GM21737 (cell line): ENCODE measurements around the gene ARHGAP31.
A peak's percentile ranks its signal among the peaks of the same experiment; 100 is the strongest.

Experiments
- ATAC-seq: cut with Tn5 transposase; IDR thresholded peaks from one replicate; pipeline ENCODE4 v1.9.1; 2021; ENCODE audit warnings: mild to moderate bottlenecking, moderate library complexity; ENCODE audit not compliant: unreplicated experiment

Gene ARHGAP31

GRCh38 chr3:119376758-119377157 lies 82.6 kb downstream of the ARHGAP31 start:
- no peak for ATAC-seq

DNA sequence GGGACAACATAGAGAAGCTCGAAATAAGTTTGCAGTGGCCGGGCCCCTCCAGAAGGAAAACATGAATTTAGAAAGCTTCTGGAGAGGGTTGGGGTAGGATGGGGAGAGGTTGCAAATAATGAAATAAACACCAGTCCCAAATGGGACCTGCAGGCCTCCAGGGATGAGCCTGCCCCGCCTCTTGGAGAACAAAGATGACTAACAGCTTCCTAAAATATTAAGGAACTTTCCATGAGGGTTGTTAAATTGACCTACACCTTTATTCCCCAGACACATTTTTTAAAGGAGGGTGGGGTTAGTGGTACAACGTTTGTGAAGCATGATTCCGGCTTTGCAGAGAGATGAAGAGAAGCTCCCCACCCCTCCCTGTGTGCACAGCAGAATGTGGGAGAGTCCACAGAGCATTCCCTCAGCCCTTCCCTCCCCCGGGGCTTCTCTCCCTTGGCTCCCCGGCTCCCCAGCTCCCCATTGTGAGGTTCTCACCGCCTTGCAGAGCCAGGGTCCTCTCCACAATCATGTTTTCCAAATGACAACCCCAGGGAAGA lies 84.1 kb downstream of the ARHGAP31 start:
- ATAC-seq = no peak

GRCh38 chr3:119380697-119381096 lies 86.5 kb downstream of the ARHGAP31 start:
- ATAC-seq = no peak

GRCh38 chr3:119382134-119382533 lies 88.0 kb downstream of the ARHGAP31 start:
- ATAC-seq = no peak

GRCh38 chr3:119388577-119388976 lies 94.4 kb downstream of the ARHGAP31 start:
- ATAC-seq = no peak

DNA sequence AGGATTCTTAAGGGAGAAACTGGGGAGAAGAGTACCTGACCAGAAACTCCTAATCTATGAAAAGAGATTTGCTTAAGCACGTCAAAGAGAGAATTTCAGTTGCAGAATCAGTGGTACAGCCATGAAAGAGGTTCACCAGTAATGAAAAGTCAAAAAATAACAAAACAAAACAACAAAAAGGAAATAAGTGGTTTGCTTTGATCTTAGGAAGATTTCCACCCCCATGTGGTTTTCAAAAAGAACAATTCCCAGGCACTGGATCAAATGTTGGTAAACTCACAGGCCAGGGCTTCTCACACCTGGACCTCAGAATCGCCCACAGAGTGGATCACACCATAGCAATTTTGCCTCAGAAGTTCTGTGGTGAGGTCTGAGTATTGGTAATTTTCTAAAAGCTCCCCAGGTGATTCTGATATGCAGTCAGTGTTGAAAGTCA lies 101.8 kb downstream of the ARHGAP31 start:
- ATAC-seq = peak; percentile 66

- ATAC-seq = no peak
Measured at GRCh38 chr3:119396870-119397269, 102.7 kb downstream of the ARHGAP31 start.

- ATAC-seq = no peak
Measured at GRCh38 chr3:119400466-119400865, 106.3 kb downstream of the ARHGAP31 start.

DNA sequence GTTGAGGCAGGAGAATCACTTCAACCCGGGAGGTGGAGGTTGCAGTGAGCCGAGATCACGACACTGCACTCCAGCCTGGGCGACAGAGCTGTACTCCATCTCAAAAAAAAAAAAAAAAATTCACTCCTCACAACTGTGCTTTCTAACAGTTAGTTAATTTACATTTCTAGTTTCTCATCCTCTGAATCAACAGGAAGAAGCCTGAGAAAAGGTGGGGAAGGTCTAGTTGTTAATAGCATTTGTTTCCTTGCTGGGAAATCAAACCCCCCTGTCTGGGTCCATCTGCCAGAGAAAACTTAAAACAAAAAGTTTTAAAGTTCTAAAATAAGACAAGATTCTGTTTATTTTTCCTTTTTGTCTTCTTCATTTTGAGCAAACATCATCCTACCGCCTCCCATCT lies 106.9 kb downstream of the ARHGAP31 start:
- peak; percentile 38 for ATAC-seq

DNA sequence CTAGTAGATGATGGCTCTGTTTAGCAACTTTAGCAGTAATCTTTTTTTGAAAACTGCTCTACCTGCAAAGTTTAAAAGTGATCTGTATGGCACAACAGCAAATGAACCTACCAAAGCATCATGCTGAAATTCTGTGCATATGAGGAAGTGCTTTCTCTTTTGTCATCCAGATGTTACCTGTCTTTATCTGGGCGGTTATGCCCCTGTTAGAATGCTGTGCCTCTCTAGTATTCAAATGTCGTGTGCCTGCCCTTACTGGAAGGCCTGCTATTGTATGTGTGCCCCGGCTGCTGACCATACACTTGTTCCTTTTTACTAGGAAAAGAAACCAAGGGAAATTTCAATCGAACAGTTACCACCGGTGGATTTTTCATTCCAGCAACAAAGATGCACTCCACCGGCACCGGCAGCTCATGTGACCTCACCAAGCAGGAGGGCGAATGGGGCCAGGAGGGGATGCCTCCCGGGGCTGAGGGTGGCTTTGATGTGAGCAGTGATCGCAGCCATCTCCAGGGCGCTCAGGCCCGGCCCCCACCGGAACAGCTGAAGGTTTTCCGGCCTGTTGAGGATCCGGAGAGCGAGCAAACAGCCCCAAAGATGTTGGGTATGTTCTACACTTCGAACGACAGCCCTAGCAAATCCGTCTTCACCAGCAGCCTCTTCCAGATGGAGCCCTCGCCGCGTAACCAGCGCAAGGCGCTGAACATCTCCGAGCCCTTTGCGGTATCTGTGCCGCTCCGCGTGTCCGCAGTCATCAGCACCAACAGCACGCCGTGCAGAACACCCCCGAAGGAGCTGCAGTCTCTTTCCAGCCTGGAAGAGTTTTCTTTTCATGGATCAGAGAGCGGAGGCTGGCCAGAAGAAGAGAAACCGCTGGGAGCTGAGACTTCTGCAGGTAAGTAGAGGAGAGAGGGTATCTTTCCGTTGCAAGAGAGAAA lies 107.6 kb downstream of the ARHGAP31 start:
- ATAC-seq = peak; percentile 56

DNA sequence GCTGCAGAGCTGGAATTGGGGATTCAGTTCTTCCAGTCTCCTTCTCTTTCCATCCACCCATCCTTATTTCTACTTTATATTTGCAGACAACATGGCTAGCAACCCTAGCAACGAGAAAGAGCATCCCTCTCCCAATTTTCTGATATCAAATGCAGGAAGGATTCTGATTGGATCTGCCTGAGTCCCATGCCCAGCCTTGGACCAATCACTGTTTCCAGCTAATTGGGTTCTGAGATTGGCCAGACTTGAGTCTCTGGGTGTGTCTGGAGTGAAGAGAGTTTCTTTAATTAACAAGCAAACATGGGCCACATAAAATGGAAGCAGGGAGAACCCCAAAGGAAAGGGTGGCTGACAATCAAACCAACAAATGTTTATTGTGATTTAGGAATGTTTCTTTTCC lies 108.6 kb downstream of the ARHGAP31 start:
- no peak for ATAC-seq

DNA sequence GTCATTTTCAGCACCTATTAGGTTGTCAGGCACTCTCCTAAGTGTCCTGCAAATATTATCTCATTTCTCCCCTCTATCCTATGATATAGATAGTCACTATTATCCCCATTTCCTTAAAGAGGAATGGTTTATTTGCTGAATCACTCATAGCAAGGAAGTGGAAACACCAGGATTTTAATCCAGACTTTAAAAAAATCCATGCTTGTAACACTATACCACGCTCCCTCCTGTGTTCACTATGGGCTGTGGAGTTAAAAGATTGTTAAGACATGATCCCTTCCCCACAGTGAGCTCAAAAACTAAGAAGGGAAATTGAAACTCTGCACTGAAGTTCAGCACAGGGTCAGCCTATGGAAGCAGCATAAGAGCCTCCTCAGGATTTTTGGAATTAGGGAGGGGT lies 109.0 kb downstream of the ARHGAP31 start:
- no peak for ATAC-seq

- no peak for ATAC-seq
Measured at GRCh38 chr3:119405315-119405714, 111.1 kb downstream of the ARHGAP31 start.

- no peak for ATAC-seq
Measured at GRCh38 chr3:119408243-119408950, 114.2 kb downstream of the ARHGAP31 start.

DNA sequence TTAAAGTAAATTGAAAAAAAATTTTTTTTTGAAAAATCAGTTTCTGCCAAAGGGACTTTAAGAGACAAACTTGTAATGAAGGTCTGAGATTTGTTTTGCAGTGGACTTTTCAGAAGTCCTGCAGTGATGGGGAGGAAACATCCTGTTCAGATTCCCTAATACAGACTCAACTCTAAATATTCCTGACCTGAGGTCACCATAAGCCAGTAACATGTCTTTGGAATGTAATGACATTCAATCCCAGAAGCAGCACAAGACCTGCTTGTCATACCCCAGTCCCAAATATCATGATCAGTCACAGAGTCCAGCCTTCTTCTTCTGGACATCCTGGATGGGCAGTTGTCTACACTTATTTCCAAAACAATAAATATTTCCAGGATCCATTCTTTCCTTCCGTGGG lies 115.7 kb downstream of the ARHGAP31 start:
- ATAC-seq = no peak

DNA sequence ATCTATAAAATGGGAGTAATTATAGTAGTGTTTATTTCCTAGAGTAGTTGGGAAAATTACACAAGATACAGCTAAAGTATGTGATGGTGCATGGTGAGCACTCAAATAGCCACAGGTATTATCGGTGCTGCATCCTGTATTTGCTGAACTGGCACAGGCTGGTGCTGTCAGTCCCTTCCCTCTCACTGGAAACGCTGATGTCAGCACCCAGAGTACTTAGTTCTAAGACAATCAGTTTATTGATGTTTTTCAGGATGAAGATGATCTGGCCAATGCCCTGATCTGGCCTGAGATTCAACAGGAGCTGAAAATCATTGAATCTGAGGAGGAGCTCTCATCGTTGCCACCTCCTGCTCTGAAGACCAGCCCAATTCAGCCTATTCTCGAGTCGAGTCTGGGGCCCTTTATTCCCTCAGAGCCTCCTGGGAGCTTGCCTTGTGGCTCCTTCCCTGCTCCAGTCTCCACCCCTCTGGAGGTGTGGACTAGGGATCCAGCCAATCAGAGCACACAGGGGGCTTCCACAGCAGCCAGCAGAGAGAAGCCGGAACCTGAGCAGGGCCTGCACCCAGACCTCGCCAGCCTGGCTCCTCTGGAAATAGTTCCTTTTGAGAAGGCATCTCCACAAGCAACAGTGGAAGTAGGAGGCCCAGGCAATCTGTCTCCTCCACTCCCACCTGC lies 119.6 kb downstream of the ARHGAP31 start:
- no peak for ATAC-seq

- ATAC-seq = no peak
Measured at GRCh38 chr3:119416873-119417272, 122.7 kb downstream of the ARHGAP31 start.

GRCh38 chr3:119417771-119418512 lies 123.8 kb downstream of the ARHGAP31 start:
- ATAC-seq = no peak

DNA sequence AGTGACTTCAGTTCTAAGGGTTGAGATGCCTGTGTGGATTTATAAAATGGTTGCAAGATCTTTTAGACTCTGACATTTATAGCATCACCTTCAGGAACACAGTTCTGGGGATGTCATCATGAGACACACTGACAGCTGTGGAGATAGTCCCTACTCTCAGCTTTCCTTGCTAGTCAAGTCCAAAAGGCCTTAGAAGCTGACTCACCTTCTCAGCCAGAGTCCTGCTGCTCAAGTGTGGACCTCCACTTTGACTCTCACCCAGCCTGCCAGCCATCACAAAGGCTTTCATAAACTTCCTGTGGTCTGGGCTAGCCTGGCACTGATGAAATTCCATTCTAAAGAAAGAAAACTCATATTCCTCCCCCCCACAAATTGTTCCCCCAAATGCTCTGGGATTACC lies 124.5 kb downstream of the ARHGAP31 start:
- ATAC-seq = no peak

- no peak for ATAC-seq
Measured at GRCh38 chr3:119420196-119420595, 126.0 kb downstream of the ARHGAP31 start.
